OCI-LY3 (cell line): ENCODE results near the gene PIP4K2C.

Experiments used
- CTCF ChIP-seq: fragments of 200-600, 300-600 bp; sonication (generic); IDR thresholded peaks from 2 replicates; pipeline ENCODE4 v1.5.1; 2014; ENCODE audit warnings: antibody characterized with exemption, low read length, low read depth
- EZH2phosphoT487 ChIP-seq: fragments of 200-600 bp; shearing (Covaris generic); IDR thresholded peaks from 2 replicates; pipeline ENCODE4 v1.6.1; 2018; ENCODE audit warnings: antibody characterized with exemption, mixed run types, low read depth

GRCh38 chr12:57624441-57625220 lies 33.6 kb downstream of the PIP4K2C start:
- TF ChIP-seq CTCF (no peak), EZH2phosphoT487 (no peak)
